Airway epithelial cell (primary cell): ENCODE results near the gene UPK3A. TPM values are rescaled to one million over a fixed set of nuclear protein-coding genes. Genes with fewer than 3 reads are reported as not detected.

Experiments used
- total RNA-seq: library from RNA; depleted of rRNA; stranded (reverse); fragments of >200 nt; gene quantifications from 2 replicates; pipeline ENCODE4 v1.2.3, GENCODE V29; 2015

Gene UPK3A
- total RNA-seq = not detected in 2 replicates

DNA sequence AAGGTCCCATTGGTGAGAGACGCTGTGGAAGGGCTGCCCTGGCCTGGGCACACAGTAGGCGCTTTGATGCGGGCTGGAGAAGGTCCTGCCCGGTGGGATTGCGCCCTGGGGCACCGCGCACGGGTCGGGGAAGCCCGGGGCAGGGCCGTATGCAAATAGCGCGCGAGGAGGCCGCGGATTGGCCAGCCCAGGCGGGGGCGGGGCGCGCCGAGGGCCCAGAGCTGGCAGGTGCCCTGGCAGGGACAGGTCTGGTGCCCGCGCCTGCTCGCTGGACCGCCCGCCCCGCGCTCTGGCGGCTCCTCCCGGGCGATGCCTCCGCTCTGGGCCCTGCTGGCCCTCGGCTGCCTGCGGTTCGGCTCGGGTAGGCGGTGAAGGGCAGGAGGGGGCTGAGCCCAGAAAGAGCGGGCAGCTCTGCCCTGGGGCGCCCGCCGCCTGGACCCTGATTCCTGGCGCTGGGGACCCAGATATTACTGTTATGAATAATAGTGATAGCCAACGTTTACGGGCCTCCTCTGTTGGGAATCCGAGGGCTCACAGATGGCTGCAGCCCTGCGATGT is at the start of gene UPK3A:
TSS of gene UPK3A (plus strand) at position 245 of the 558 bp plus-strand sequence. CDS start at position 310, 65 bp downstream.

DNA sequence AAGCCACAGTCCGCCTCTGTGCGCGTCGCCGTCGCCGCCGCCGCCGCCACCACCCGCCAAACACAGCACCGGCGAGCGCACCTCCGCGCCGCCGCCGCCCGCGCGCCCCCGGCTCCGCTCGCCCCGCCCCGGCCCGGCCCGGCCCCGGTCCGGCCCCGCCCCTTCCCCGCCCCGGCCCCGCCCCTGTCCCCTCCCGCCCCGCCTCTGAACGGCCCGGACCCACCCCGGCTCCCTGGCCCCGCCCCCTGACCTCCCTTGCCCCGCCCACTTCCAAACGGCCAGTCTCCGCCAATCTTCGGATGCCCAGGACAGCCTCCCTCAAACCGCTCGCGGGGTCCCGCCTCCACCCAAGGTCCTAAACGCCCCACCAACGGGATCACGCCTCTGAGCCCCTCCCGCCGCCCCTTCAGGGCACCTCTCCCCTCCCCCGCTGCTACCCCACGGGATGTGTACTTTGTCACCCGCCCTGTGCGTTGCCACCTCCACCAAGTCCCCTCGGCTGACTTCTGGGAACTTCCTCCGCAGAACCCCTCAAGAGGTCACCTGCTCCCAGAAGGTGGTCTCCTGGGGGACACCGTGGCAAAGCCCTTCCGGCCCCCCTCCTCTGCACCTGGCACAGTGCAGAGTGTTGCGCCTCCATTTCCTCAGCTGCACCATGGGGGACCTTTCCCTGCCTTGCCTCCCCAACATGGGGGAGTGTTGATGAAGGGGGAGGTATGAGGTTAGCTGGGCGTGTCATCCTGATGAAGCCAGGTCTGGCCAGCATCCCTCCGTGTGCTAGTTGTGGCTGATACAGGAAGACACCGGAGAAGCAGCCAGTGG is 43.7 kb upstream of the UPK3A start, which contains the start of gene KIAA0930:
TSS of gene KIAA0930 (minus strand) at position 85 of the 822 bp plus-strand sequence. CDS start 191 bp downstream, outside the sequence.

DNA sequence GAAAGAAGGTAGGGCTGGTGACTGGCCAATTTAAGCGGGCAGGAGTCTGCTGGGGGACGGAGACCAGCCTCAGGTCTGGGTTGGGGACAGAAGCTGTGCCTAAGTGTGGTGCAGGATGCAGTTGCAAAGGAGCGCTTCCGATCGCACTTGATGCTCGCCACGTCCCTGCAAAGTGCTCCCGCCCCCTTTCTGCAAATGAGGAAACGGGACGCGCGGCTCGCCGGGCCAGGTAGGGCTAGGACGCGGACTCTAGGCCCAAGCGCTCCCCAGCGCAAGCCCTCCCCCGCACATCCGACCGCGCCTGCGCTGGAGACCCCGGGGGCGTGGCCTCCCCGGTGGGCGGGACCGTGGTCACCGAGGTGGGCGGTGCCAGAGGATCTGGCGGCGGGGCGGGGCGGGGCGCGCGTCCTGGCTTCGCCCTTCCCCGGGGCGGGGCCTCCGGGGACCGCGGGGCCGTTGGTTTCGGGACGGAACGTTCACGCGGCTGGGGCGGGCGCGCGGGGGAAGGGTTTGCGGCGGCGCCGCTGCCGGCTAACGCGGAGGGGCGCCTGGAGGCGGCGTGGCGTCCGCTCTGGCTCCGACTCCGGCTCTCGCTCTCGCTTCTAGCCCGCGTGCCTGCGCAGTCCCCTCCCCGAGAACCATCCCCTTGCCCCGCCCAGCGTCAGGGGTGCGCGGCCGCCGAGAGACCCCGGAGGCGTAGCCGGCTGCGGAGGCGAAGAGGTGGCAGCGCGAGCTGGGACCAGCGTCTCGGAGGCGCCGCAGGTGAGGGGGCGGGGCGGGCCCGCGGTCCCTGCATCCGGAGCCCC is 24.9 kb downstream of the UPK3A start, which contains the start of gene FAM118A:
TSS of gene FAM118A (plus strand) at position 513 of the 806 bp plus-strand sequence. CDS start 12,446 bp downstream, outside the sequence.

Other genes with a start within 250 kb of the UPK3A start
- gene NUP50, start 121.0 kb upstream of the UPK3A start, total RNA-seq = 63.5 and 64.0 TPM in 2 replicates
- 83.5 and 165 TPM in 2 replicates for gene KIAA0930, start 44.1 kb upstream of the UPK3A start, total RNA-seq
- gene FAM118A, start 25.0 kb downstream of the UPK3A start, total RNA-seq = 8.3 and 20.9 TPM in 2 replicates
- not detected in 2 replicates for gene SMC1B, start 128.7 kb downstream of the UPK3A start, total RNA-seq
- gene RIBC2, start 128.7 kb downstream of the UPK3A start, total RNA-seq = 0.42 and 0.46 TPM in 2 replicates
- gene FBLN1, start 217.9 kb downstream of the UPK3A start, total RNA-seq = 46.7 and 49.7 TPM in 2 replicates